Measurements from ENCODE around the gene USP47. TPM values are rescaled to one million over a fixed set of nuclear protein-coding genes. Genes with fewer than 3 reads are reported as not detected.

The USP47 gene
- 121 TPM for total RNA-seq

- peak; percentile 74 for DNase-seq
Measured at GRCh38 chr11:11841723-11842420, at the start of gene USP47. Gene USP47, plus strand, starts transcription at chr11:11841972. Its CDS starts 214 bp downstream, at chr11:11842186.

- no peak for DNase-seq
Measured at GRCh38 chr11:11793073-11793472, 48.7 kb upstream of the USP47 start.

DNA sequence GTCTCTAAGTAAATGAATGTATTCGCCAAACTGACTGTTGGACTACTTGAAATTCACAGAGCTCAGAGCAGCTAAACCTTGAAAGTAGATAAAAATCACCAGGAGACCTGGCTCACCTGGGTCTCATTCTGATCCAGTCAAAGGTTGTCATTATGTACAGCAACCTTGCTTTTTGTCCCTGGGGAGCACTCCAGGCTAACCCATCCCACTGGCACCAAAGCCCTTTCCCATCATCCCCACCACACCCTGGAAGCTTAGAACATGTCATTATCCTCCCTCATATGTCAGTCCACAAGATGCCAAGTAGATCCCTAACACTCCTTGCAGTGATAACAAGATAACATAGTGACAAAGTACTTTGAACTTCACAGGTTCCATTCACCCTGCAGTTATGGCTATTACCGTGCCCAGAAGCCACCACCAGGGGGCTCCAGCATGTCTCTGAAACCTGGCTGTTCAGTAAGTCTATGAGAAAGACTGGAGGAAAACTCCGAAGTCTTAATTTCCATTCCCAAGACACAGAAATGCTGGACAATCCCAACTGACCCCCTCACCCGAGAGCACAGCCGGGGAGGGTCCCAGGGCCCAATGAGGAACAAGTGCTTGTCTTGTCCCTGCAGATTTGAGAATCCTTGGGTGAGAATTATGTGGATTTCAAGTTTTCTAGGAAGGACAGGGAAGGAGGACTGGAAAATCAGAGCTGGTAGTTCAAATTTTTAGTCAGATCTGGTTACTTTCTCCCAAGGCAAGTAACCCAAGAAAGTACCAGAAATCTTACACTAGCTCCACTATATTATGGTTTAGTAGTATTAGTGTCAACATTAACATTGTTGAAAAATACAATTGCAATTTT, 43.0 kb upstream of the USP47 start:
- DNase-seq = peak; percentile 23

DNA sequence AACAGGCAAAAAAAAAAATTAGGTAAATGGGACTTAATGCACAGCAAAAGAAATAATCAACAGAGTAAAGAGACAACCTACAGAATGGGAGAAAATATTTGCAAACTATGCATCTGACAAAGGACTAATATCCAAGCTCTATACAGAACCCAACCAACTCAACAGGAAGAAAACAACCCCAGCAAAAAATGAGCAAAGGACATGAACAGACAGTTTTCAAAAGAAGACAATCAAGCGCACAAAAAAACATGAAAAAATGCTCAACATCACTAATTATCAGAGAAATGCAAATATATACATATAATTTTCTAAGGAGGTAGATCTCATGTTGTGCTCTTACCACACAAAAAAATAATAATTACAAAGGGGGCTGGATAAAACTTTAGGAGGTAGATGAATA, 36.5 kb upstream of the USP47 start:
- DNase-seq = no peak

- no peak for DNase-seq
Measured at GRCh38 chr11:11806074-11806473, 35.7 kb upstream of the USP47 start.

DNA sequence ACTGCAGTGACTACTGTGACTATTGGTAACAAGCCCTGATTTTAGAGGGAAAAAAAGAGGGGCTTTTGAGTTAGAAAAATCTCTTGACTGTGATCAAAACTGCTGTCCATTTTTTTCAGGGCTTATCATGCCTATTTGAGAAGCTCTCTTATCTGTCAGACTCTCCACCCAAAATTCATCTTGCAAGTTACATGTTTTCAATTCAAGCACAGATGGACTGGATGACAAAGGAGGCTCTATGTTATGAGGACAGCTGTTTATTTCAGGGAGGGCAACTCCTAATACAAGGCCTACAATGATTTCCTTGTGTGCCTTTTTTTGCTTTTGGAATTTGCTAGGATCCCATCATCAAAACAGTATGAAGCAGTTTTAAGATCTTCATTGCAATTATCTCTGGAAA, 35.2 kb upstream of the USP47 start:
- peak; percentile 29 for DNase-seq

- peak; percentile 69 for DNase-seq
Measured at GRCh38 chr11:11807811-11808782, 33.7 kb upstream of the USP47 start.

- peak; percentile 96 for DNase-seq
Measured at GRCh38 chr11:11808992-11809615, 32.7 kb upstream of the USP47 start.

DNA sequence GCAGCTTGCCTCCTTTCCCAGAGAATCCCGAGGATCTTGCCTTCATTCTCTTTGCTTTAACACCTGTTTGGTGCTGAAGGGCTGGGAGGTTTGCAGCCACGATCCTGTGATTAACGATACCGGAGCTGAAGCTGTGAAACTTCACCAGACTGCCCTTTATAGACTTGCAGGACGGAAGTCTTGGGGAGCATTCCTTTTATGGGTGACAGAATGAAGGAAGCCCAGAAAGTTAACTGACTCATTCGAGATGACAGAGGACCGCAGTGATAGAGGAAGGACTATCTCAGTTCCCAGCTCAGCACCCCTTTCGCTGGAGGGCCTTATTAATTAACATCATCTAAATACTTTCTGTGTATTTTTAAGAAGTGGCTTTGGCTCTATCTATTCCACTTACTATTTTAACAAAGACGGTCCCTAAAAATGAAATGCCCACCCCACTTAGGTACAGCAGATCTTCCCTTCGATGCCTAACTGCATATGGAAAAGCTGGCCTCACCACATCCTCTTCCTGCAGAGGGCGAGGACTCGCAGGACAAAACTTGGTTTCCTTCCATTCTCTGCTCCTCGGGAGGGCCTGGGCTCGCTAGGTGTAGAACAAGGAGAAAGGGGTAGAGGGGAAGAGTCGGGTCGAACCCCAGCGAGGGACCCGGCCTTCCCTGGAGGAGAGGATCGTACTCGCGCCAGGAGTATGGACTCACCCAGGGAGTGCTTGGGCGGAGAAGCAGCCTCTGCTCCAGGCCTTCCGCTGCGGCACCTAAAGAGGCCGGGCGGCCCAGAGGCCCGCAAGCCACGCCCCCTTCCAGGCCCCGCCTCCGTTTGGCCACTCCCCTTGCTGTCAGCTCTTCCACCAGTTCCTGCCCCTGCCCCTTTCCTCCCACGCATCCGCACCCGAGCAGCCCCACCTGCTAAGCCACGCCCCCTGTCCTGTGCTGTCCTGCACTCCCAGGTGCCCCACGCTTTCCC, 30.7 kb upstream of the USP47 start:
- DNase-seq = no peak

DNA sequence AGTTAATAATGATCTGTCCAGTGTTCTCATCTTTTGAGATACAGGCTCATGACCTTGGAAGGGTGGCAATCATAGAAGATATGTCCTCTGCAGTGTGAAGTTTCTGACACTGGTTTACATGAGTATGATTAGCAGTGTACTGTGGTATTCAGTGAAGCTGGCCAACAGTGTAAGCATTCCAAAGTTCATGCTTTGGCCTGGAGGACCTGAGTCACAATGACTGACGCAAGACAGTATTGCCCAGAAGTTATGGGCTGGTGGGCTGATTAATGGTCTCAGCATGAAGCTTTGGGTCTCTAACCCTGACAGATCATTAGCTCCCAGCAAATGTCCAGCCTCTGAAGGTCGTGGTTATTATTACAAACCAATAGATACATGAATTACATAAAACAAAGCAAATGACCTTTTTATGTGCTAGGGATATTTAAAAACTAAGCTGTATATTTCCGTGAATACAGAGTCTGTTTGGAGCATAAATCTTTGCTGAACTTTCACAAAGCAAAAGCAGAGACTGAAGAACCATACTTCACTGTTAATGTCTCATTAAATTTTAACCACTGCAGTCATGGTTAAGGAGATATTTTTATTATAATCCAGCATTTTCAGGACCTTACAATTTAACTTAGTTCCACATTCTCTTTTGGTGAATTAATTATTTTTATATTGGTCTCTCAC, 28.3 kb upstream of the USP47 start:
- no peak for DNase-seq

- DNase-seq = no peak
Measured at GRCh38 chr11:11814614-11815452, 26.9 kb upstream of the USP47 start.

- DNase-seq = no peak
Measured at GRCh38 chr11:11816511-11817314, 25.1 kb upstream of the USP47 start.

DNA sequence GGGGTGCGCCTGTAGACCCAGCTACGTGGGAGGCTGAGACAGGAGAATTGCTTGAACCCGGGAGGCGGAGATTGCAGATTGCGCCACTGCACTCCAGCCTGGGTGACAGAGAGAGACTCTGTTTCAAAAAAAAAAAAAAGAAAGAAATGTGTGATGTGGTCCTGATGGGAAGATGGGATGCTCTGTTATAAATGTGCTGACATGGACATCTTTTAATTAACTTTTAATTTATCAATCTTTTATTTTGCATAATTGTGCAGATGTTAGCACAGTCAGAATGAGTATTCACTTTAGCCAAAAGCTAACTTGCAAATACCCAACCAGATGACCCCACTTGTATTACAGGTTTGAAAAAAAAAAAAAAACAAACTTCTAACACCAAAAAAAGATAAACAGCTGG, 23.8 kb upstream of the USP47 start:
- DNase-seq = no peak

DNA sequence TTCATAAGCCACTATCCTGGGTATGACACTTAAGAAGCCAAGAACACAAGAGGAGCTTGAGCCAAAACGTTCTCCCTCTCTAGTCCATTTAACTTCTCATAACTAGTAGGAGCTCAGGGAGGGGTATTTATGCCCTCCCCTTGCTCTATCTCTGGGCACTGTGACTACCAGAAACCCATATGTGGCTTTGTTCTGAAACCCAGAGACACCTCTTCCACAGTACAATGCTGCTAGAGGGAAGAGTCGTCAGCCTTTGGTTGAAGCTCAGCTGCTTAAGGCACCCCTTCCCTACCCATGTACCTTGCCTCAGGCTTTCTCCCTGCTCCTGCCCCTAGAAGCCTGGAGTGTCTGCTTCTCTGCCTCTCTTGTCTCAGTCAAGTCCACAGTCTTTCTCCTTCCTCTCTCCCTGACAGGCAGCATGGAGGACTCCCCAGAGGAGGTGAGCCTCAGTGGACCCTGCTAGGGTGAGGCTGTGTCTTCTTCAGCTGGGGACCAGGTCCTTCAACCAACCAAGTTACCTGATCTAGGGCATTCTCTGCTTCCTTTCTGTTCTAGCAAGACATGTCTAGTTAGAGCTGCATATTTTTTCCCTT, 23.1 kb upstream of the USP47 start:
- DNase-seq = no peak

- no peak for DNase-seq
Measured at GRCh38 chr11:11821899-11822298, 19.9 kb upstream of the USP47 start.

GRCh38 chr11:11822946-11823345, 18.8 kb upstream of the USP47 start:
- no peak for DNase-seq

GRCh38 chr11:11826260-11826659, 15.5 kb upstream of the USP47 start:
- DNase-seq = no peak

DNA sequence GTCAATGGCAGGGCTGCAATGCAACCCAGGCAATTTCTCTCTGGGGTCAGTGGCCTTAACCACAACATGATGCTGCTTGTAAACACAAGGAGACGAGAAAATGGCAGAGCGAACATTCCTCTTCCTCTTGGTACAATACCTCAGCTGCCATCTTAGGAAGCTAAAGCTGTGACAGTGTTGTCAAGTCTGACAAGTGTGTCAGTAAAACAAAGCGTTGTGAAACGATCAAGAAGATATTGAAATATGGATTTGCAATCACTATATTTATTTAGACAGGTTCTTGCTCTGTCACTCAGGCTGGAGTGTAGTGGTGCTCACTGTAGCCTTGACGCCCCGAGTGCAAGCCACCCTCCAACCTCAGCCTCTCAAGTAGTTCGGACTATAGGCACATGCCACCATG, 14.5 kb upstream of the USP47 start:
- no peak for DNase-seq
